Measurements from ENCODE around the gene COA3.

GRCh38 chr17:42750739-42751344 is 47.7 kb downstream of the COA3 start:
- TF ChIP-seq CTCF (conservative IDR thresholded peaks at IDR 0.05; ENCODE audit: low read depth in 2 of 2) (no peak), POLR2AphosphoS5 (IDR thresholded peaks at IDR 0.05; ENCODE audit: low read depth) (no peak), REST (IDR thresholded peaks at IDR 0.05; ENCODE audit: unreplicated experiment) (no peak), EZH2 (IDR thresholded peaks at IDR 0.05; ENCODE audit: low read depth, unreplicated experiment) (no peak), EZH2phosphoT487 (IDR thresholded peaks at IDR 0.05; ENCODE audit: unreplicated experiment) (no peak), CREB1 (CRISPR knock-in tag; IDR thresholded peaks at IDR 0.05; ENCODE audit: low read depth) (no peak), ETS1 (IDR thresholded peaks at IDR 0.05) (no peak), JUNB (IDR thresholded peaks at IDR 0.05; ENCODE audit: unreplicated experiment) (no peak), ZNF331 (CRISPR knock-in tag; IDR thresholded peaks at IDR 0.05; ENCODE audit: low read depth) (no peak), STAT1 (IDR thresholded peaks at IDR 0.05; ENCODE audit: unreplicated experiment) (no peak), NANOG (IDR thresholded peaks at IDR 0.05; ENCODE audit: borderline replicate concordance) (no peak), ZNF114 (CRISPR knock-in tag; IDR thresholded peaks at IDR 0.05) (no peak), ZNF462 (CRISPR knock-in tag; IDR thresholded peaks at IDR 0.05) (no peak)

All from GM23338 (cell line).